GM23338 (cell line): ENCODE data around the gene OSBPL7. TPM values are rescaled to one million over a fixed set of nuclear protein-coding genes. Genes with fewer than 3 reads are reported as not detected.

Experiments
- ATAC-seq: fragments of 200-7000 bp; cut with Tn5 transposase; 3 replicates; pipeline ENCODE4 v1.9.1; 2020
- DNase-seq: peaks from one replicate; pipeline ENCODE4 v3.0.0-alpha.2; 2015; ENCODE audit warnings: low spot score
- H2AFZ ChIP-seq: fragments of 200-600 bp; sonication (generic); 2 replicates; pipeline ENCODE4 v1.8.0; 2016; ENCODE audit warnings: antibody characterized with exemption, mild to moderate bottlenecking, moderate library complexity
- H3F3A ChIP-seq: fragments of 200-600 bp; sonication (generic); replicated peaks from 2 replicates; pipeline ENCODE4 v1.8.0; 2017; ENCODE audit warnings: antibody characterized with exemption, mixed run types, low read depth
- H3K27ac ChIP-seq: fragments of 200-600 bp; sonication (generic); 2 replicates; pipeline ENCODE4 v1.6.1; 2016; ENCODE audit warnings: low read depth
- H3K27me3 ChIP-seq: fragments of 200-600 bp; sonication (generic); 2 replicates; pipeline ENCODE4 v1.8.0; 2016; ENCODE audit warnings: mild to moderate bottlenecking, mixed run types, moderate library complexity; ENCODE audit not compliant: insufficient read depth
- H3K36me3 ChIP-seq: fragments of 200-600 bp; sonication (generic); 2 replicates; pipeline ENCODE4 v1.8.0; 2016; ENCODE audit warnings: mild to moderate bottlenecking; ENCODE audit not compliant: insufficient read depth
- H3K4me1 ChIP-seq: fragments of 200-600 bp; sonication (generic); 2 replicates; pipeline ENCODE4 v1.8.0; 2016; ENCODE audit warnings: mild to moderate bottlenecking, moderate library complexity; ENCODE audit not compliant: insufficient read depth
- H3K4me2 ChIP-seq: fragments of 200-600 bp; sonication (generic); 2 replicates; pipeline ENCODE4 v1.7.1; 2017; ENCODE audit warnings: mixed run types
- H3K4me3 ChIP-seq: fragments of 200-600 bp; sonication (generic); 2 replicates; pipeline ENCODE4 v1.6.1; 2016; ENCODE audit warnings: mixed run types
- H3K79me2 ChIP-seq: fragments of 200-600 bp; sonication (generic); replicated peaks from 2 replicates; pipeline ENCODE4 v1.8.0; 2017; ENCODE audit warnings: mild to moderate bottlenecking; ENCODE audit not compliant: insufficient read depth
- H3K9me2 ChIP-seq: fragments of 200-600 bp; sonication (generic); 2 replicates; pipeline ENCODE4 v1.8.0; 2017; ENCODE audit not compliant: insufficient read depth
- H4K20me1 ChIP-seq: fragments of 200-600 bp; sonication (generic); replicated peaks from 2 replicates; pipeline ENCODE4 v1.8.0; 2017; ENCODE audit warnings: mild to moderate bottlenecking; ENCODE audit not compliant: insufficient read depth
- H3K27ac Mint-ChIP-seq: 2 replicates; pipeline ENCODE4 v1.8.0; 2020; ENCODE audit warnings: inconsistent platforms, mild to moderate bottlenecking, moderate library complexity, mixed read lengths
- H3K27me3 Mint-ChIP-seq: 3 replicates; pipeline ENCODE4 v1.8.0; 2022; ENCODE audit warnings: low read depth, mild to moderate bottlenecking, moderate library complexity, mixed read lengths, inconsistent platforms; ENCODE audit not compliant: insufficient read depth, poor library complexity
- H3K36me3 Mint-ChIP-seq: 3 replicates; pipeline ENCODE4 v1.8.0; 2021; ENCODE audit warnings: low read depth, mild to moderate bottlenecking, inconsistent platforms, moderate library complexity, mixed read lengths
- H3K4me1 Mint-ChIP-seq: 3 replicates; pipeline ENCODE4 v1.8.0; 2020; ENCODE audit warnings: mild to moderate bottlenecking, inconsistent platforms, mixed read lengths
- H3K4me3 Mint-ChIP-seq: 3 replicates; pipeline ENCODE4 v1.8.0; 2021; ENCODE audit warnings: moderate library complexity, mild to moderate bottlenecking, inconsistent platforms, mixed read lengths
- H3K9me3 Mint-ChIP-seq: 3 replicates; pipeline ENCODE4 v1.8.0; 2020; ENCODE audit warnings: moderate library complexity, mild to moderate bottlenecking, inconsistent platforms, mixed read lengths
- CREB1 ChIP-seq: fragments of 250-450 bp; sonication (Bioruptor Pico); IDR thresholded peaks from 2 replicates; pipeline ENCODE4 v1.5.0; 2020; ENCODE audit warnings: low read depth, mild to moderate bottlenecking, moderate library complexity
- CTCF ChIP-seq, 2 experiments: fragments of 200-600 bp in 1 of 2; sonication (generic) in 1 of 2; conservative IDR thresholded peaks; 2 replicates each; pipeline versions ENCODE4 v1.5.1 to v1.6.1; 2016 to 2017; ENCODE audit warnings: antibody characterized with exemption in 2 of 2, low read depth in 2 of 2, mild to moderate bottlenecking in 2 of 2, moderate library complexity in 1 of 2
- EZH2 ChIP-seq: fragments of 200-600 bp; sonication (generic); IDR thresholded peaks from one replicate; pipeline ENCODE4 v1.8.0; 2017; ENCODE audit warnings: antibody characterized with exemption, mild to moderate bottlenecking, low read depth; ENCODE audit not compliant: unreplicated experiment
- EZH2phosphoT487 ChIP-seq: fragments of 200-600 bp; sonication (generic); IDR thresholded peaks from one replicate; pipeline ENCODE4 v1.8.1; 2018; ENCODE audit warnings: antibody characterized with exemption; ENCODE audit not compliant: unreplicated experiment
- NANOG ChIP-seq: IDR thresholded peaks from 2 replicates; pipeline ENCODE4 v1.6.1; 2016; ENCODE audit warnings: antibody characterized with exemption, borderline replicate concordance
- POLR2AphosphoS5 ChIP-seq: IDR thresholded peaks from 2 replicates; pipeline ENCODE4 v1.6.1; 2016; ENCODE audit warnings: antibody characterized with exemption, low read depth
- ZNF114 ChIP-seq: fragments of 250-450 bp; sonication (Bioruptor Pico); IDR thresholded peaks from 2 replicates; pipeline ENCODE4 v1.5.0; 2020; ENCODE audit warnings: mild to moderate bottlenecking, moderate library complexity
- ZNF331 ChIP-seq: fragments of 250-450 bp; sonication (Bioruptor Pico); IDR thresholded peaks from 2 replicates; pipeline ENCODE4 v1.5.0; 2020; ENCODE audit warnings: low read depth, mild to moderate bottlenecking, moderate library complexity
- polyA plus RNA-seq: library from polyadenylated mRNA; unstranded; fragments of >200 nt; fragmentation: Nextera tagmentation; extraction: Ambion mirVana; gene quantifications from 2 replicates; pipeline ENCODE4 v1.2.1, GENCODE V29; 2016
- total RNA-seq: library from RNA; depleted of rRNA; stranded (reverse); fragments of >200 nt; shearing (Covaris generic); gene quantifications from 2 replicates; pipeline ENCODE4 v1.2.3, GENCODE V29; 2014
- TF ChIP-seq, protein P1 (sequence below): IDR thresholded peaks from 2 replicates; pipeline ENCODE4 v1.6.1; 2016; ENCODE audit warnings: antibody characterized with exemption
- TF ChIP-seq, protein P2 (sequence below): IDR thresholded peaks from one replicate; pipeline ENCODE4 v1.6.1; 2018; ENCODE audit warnings: antibody characterized with exemption; ENCODE audit not compliant: unreplicated experiment
- TF ChIP-seq, protein P3 (sequence below): fragments of 250-450 bp; sonication (Bioruptor Pico); IDR thresholded peaks from 2 replicates; pipeline ENCODE4 v1.5.0; 2020; ENCODE audit warnings: mild to moderate bottlenecking, moderate library complexity

Gene OSBPL7
- total and polyA plus RNA-seq, 2 experiments from 2014 or later, result 3.4 to 8.1 TPM

GRCh38 chr17:47855737-47856136, 34.1 kb upstream of the OSBPL7 start (continued):
- TF ChIP-seq, protein P1, sequence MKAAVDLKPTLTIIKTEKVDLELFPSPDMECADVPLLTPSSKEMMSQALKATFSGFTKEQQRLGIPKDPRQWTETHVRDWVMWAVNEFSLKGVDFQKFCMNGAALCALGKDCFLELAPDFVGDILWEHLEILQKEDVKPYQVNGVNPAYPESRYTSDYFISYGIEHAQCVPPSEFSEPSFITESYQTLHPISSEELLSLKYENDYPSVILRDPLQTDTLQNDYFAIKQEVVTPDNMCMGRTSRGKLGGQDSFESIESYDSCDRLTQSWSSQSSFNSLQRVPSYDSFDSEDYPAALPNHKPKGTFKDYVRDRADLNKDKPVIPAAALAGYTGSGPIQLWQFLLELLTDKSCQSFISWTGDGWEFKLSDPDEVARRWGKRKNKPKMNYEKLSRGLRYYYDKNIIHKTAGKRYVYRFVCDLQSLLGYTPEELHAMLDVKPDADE, result no peak
- no peak for TF ChIP-seq CREB1 (CRISPR knock-in tag)
- TF ChIP-seq EZH2phosphoT487, result no peak
- TF ChIP-seq, protein P2, sequence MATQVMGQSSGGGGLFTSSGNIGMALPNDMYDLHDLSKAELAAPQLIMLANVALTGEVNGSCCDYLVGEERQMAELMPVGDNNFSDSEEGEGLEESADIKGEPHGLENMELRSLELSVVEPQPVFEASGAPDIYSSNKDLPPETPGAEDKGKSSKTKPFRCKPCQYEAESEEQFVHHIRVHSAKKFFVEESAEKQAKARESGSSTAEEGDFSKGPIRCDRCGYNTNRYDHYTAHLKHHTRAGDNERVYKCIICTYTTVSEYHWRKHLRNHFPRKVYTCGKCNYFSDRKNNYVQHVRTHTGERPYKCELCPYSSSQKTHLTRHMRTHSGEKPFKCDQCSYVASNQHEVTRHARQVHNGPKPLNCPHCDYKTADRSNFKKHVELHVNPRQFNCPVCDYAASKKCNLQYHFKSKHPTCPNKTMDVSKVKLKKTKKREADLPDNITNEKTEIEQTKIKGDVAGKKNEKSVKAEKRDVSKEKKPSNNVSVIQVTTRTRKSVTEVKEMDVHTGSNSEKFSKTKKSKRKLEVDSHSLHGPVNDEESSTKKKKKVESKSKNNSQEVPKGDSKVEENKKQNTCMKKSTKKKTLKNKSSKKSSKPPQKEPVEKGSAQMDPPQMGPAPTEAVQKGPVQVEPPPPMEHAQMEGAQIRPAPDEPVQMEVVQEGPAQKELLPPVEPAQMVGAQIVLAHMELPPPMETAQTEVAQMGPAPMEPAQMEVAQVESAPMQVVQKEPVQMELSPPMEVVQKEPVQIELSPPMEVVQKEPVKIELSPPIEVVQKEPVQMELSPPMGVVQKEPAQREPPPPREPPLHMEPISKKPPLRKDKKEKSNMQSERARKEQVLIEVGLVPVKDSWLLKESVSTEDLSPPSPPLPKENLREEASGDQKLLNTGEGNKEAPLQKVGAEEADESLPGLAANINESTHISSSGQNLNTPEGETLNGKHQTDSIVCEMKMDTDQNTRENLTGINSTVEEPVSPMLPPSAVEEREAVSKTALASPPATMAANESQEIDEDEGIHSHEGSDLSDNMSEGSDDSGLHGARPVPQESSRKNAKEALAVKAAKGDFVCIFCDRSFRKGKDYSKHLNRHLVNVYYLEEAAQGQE, result no peak
- TF ChIP-seq EZH2, result no peak

DNA sequence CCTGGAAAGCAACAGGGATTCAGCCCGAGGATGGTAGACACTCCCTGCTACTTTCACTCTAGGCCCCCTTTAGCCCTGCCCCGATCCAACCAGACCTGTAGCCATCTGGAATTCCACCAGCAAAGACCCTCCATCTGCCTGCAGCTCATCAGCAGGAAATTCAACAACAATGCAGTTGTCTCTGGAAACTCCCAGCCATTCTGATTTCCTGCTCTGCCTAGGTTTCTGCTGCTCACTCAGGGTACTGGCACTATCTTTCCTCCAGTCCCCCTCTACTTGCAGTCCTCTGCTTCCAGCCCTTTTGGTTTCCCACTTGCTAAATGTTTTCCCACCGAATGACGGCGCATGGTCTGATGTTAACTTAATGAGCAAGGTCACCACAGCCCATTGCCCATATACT, 32.0 kb upstream of the OSBPL7 start:
- Mint-ChIP-seq H3K27ac (no peak overlapping the region), H3K4me3 (no peak overlapping the region), H3K27me3 (peaks cover 77% of the 10 kb centered on the region), H3K9me3 (no peaks in the 10 kb centered on the region), H3K4me1 (peaks cover 55% of the 10 kb centered on the region), H3K36me3 (no peaks in the 10 kb centered on the region)
- peaks cover 15% of the 10 kb centered on the region; the same call in 1 of the 2 replicates for H3F3A ChIP-seq
- H3K36me3 ChIP-seq, result no peaks in the 10 kb centered on the region
- no peak overlapping the region for H2AFZ ChIP-seq
- H4K20me1 ChIP-seq, result peaks cover 4% of the 10 kb centered on the region; the same call in 1 of the 2 replicates
- H3K27ac ChIP-seq, result no peak overlapping the region
- no peaks in the 10 kb centered on the region for H3K79me2 ChIP-seq
- H3K9me2 ChIP-seq, result no peaks in the 10 kb centered on the region; the same call in 1 of the 2 replicates
- peaks cover 39% of the 10 kb centered on the region for H3K4me1 ChIP-seq
- 0 out of 2 replicates have a peak overlapping the region, but pooled peaks have one; percentile 96 for H3K4me2 ChIP-seq
- DNase-seq, result peak; percentile 16
- ATAC-seq, result no peak
- peaks cover 85% of the 10 kb centered on the region for H3K27me3 ChIP-seq
- H3K4me3 ChIP-seq, result no peak overlapping the region
- TF ChIP-seq NANOG (no peak), ZNF331 (CRISPR knock-in tag) (no peak), POLR2AphosphoS5 (no peak), CREB1 (CRISPR knock-in tag) (no peak), CTCF (conservative IDR thresholded peaks at IDR 0.05; ENCODE audit: low read depth in 2 of 2) (no peak), ZNF114 (CRISPR knock-in tag) (no peak)
- TF ChIP-seq, protein P3, sequence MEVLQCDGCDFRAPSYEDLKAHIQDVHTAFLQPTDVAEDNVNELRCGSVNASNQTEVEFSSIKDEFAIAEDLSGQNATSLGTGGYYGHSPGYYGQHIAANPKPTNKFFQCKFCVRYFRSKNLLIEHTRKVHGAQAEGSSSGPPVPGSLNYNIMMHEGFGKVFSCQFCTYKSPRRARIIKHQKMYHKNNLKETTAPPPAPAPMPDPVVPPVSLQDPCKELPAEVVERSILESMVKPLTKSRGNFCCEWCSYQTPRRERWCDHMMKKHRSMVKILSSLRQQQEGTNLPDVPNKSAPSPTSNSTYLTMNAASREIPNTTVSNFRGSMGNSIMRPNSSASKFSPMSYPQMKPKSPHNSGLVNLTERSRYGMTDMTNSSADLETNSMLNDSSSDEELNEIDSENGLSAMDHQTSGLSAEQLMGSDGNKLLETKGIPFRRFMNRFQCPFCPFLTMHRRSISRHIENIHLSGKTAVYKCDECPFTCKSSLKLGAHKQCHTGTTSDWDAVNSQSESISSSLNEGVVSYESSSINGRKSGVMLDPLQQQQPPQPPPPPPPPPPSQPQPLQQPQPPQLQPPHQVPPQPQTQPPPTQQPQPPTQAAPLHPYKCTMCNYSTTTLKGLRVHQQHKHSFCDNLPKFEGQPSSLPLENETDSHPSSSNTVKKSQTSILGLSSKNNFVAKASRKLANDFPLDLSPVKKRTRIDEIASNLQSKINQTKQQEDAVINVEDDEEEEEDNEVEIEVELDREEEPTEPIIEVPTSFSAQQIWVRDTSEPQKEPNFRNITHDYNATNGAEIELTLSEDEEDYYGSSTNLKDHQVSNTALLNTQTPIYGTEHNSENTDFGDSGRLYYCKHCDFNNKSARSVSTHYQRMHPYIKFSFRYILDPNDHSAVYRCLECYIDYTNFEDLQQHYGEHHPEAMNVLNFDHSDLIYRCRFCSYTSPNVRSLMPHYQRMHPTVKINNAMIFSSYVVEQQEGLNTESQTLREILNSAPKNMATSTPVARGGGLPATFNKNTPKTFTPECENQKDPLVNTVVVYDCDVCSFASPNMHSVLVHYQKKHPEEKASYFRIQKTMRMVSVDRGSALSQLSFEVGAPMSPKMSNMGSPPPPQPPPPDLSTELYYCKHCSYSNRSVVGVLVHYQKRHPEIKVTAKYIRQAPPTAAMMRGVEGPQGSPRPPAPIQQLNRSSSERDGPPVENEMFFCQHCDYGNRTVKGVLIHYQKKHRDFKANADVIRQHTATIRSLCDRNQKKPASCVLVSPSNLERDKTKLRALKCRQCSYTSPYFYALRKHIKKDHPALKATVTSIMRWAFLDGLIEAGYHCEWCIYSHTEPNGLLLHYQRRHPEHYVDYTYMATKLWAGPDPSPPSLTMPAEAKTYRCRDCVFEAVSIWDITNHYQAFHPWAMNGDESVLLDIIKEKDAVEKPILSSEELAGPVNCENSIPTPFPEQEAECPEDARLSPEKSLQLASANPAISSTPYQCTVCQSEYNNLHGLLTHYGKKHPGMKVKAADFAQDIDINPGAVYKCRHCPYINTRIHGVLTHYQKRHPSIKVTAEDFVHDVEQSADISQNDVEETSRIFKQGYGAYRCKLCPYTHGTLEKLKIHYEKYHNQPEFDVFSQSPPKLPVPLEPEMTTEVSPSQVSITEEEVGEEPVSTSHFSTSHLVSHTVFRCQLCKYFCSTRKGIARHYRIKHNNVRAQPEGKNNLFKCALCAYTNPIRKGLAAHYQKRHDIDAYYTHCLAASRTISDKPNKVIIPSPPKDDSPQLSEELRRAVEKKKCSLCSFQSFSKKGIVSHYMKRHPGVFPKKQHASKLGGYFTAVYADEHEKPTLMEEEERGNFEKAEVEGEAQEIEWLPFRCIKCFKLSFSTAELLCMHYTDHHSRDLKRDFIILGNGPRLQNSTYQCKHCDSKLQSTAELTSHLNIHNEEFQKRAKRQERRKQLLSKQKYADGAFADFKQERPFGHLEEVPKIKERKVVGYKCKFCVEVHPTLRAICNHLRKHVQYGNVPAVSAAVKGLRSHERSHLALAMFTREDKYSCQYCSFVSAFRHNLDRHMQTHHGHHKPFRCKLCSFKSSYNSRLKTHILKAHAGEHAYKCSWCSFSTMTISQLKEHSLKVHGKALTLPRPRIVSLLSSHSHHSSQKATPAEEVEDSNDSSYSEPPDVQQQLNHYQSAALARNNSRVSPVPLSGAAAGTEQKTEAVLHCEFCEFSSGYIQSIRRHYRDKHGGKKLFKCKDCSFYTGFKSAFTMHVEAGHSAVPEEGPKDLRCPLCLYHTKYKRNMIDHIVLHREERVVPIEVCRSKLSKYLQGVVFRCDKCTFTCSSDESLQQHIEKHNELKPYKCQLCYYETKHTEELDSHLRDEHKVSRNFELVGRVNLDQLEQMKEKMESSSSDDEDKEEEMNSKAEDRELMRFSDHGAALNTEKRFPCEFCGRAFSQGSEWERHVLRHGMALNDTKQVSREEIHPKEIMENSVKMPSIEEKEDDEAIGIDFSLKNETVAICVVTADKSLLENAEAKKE (CRISPR knock-in tag), result no peak
